Tibial artery (tissue), 4 donors: Measurements from ENCODE around the gene TRIM54.
A peak's percentile ranks its signal among the peaks of the same experiment; 100 is the strongest.
"Not testable (repeated sequence)": the region's sequence is repeated elsewhere in the genome, so short reads cannot be mapped to it uniquely, and the experiment has no call there.

Experiments used
- DNase-seq, 2 donors: peaks; one replicate each; pipeline ENCODE4 v3.0.0-alpha.2; 2019
- H3K27ac ChIP-seq, 2 donors: fragments of 200-600 bp; sonication (generic) in 1 of 2; 1 replicate in 1 of 2; 2 replicates in 1 of 2; pipeline ENCODE4 v1.5.1; 2018 to 2019; ENCODE audit warnings: mild to moderate bottlenecking in 1 of 2
- H3K27me3 ChIP-seq, 2 donors: fragments of 200-600 bp; sonication (generic) in 1 of 2; one replicate each; pipeline versions ENCODE4 v1.5.1 to v1.6.0; 2016 to 2019
- H3K36me3 ChIP-seq, 3 donors: fragments of 200-600 bp; sonication (generic) in 2 of 3; one replicate each; pipeline ENCODE4 v1.5.1; 2016 to 2019; ENCODE audit warnings: mild to moderate bottlenecking in 2 of 3
- H3K4me1 ChIP-seq, 4 donors: fragments of 200-600 bp; sonication (generic) in 2 of 4; 1 replicate in 3 of 4; 2 replicates in 1 of 4; pipeline ENCODE4 v1.5.1; 2016 to 2019
- H3K4me3 ChIP-seq, 2 donors: fragments of 200-600 bp; sonication (generic) in 1 of 2; 1 replicate in 1 of 2; 2 replicates in 1 of 2; pipeline ENCODE4 v1.5.1; 2018 to 2019; ENCODE audit warnings: mild to moderate bottlenecking in 2 of 2
- H3K9me3 ChIP-seq, 3 donors: fragments of 200-600 bp; sonication (generic) in 1 of 3; one replicate each; pipeline ENCODE4 v1.5.1; 2016 to 2019
- CTCF ChIP-seq, 2 experiments: fragments of 200-600 bp in 1 of 2; fragments of 450-650 bp in 1 of 2; IDR thresholded peaks; one replicate each; pipeline ENCODE4 v1.5.1; 2017 to 2019; ENCODE audit warnings: antibody characterized with exemption in 2 of 2, mild to moderate bottlenecking in 1 of 2, moderate library complexity in 1 of 2
- intact Hi-C: fragments of 100-400 bp; cut with DNase I; formaldehyde crosslinking; loops from one replicate; pipeline ENCODE4 v1.15.0; 2023; ENCODE audit warnings: low total_unique reads

The TRIM54 gene

GRCh38 chr2:27350106-27350693, 68.0 kb downstream of the TRIM54 start:
- intact Hi-C loops: no loop called here
- peaks cover 0 to 14% (median 6%) of the 10 kb centered on the region in 4 donors for H3K4me1 ChIP-seq

GRCh38 chr2:27351802-27352598, 69.8 kb downstream of the TRIM54 start:
- no peak for TF ChIP-seq CTCF (IDR thresholded peaks at IDR 0.05)
- peaks cover 0 to 23% (median 15%) of the 10 kb centered on the region in 4 donors for H3K4me1 ChIP-seq
- no peak for DNase-seq
- H3K36me3 ChIP-seq: peaks cover 0 to 9% (median 8%) of the 10 kb centered on the region in 3 donors
- no peak overlapping the region for H3K27ac ChIP-seq
- H3K9me3 ChIP-seq: no peaks in the 10 kb centered on the region
- H3K27me3 ChIP-seq: no peaks in the 10 kb centered on the region
- no peak overlapping the region for H3K4me3 ChIP-seq
- intact Hi-C loops: no loop called here

More at GRCh38 chr2:27350106-27350693, 68.0 kb downstream of the TRIM54 start:
- Histone ChIP-seq H3K27ac (no peak overlapping the region), H3K36me3 (peaks cover 0 to 10% (median 8%) of the 10 kb centered on the region in 3 donors), H3K9me3 (no peaks in the 10 kb centered on the region), H3K27me3 (no peaks in the 10 kb centered on the region), H3K4me3 (no peak overlapping the region)
- TF ChIP-seq CTCF (IDR thresholded peaks at IDR 0.05): no peak
- DNase-seq: no peak

GRCh38 chr2:27353386-27353761, 71.1 kb downstream of the TRIM54 start:
- H3K4me1 ChIP-seq: peaks cover 0 to 34% (median 25%) of the 10 kb centered on the region in 4 donors
- DNase-seq, intact Hi-C loops, H3K9me3 ChIP-seq, H3K27me3 ChIP-seq, H3K36me3 ChIP-seq, H3K27ac ChIP-seq, H3K4me3 ChIP-seq: not testable (repeated sequence)

GRCh38 chr2:27353762-27354596, 71.8 kb downstream of the TRIM54 start:
- no peak overlapping the region for H3K27ac ChIP-seq
- no peak for DNase-seq
- H3K4me3 ChIP-seq: no peak overlapping the region
- H3K9me3 ChIP-seq: no peaks in the 10 kb centered on the region
- H3K36me3 ChIP-seq: peaks cover 0 to 6% (median 4%) of the 10 kb centered on the region in 3 donors
- intact Hi-C loops: no loop called here
- no peaks in the 10 kb centered on the region for H3K27me3 ChIP-seq
- no peak for TF ChIP-seq CTCF (IDR thresholded peaks at IDR 0.05)
- peaks cover 0 to 37% (median 26%) of the 10 kb centered on the region in 4 donors for H3K4me1 ChIP-seq

GRCh38 chr2:27354597-27354927, 72.3 kb downstream of the TRIM54 start:
- TF ChIP-seq CTCF (IDR thresholded peaks at IDR 0.05): no peak
- Histone ChIP-seq H3K4me1 (peaks cover 0 to 37% (median 26%) of the 10 kb centered on the region in 4 donors), H3K27ac (no peak overlapping the region), H3K36me3 (peaks cover 0 to 6% (median 4%) of the 10 kb centered on the region in 3 donors), H3K9me3 (no peaks in the 10 kb centered on the region), H3K4me3 (no peak overlapping the region), H3K27me3 (no peaks in the 10 kb centered on the region)
- intact Hi-C loops: no loop called here
- DNase-seq: no peak

- intact Hi-C loops: no loop called here
- no peaks in the 10 kb centered on the region for H3K36me3 ChIP-seq
- H3K4me1 ChIP-seq: peaks cover 0 to 37% (median 26%) of the 10 kb centered on the region in 4 donors
These were observed 73.8 kb downstream of the TRIM54 start for GRCh38 chr2:27356056-27356381.

More at GRCh38 chr2:27356056-27356381, 73.8 kb downstream of the TRIM54 start:
- Histone ChIP-seq H3K27ac (peak overlapping the region; percentile 86 to 91), H3K4me3 (peak overlapping the region; percentile 73 to 96), H3K9me3 (no peaks in the 10 kb centered on the region), H3K27me3 (no peaks in the 10 kb centered on the region)
- TF ChIP-seq CTCF (IDR thresholded peaks at IDR 0.05): no peak
- DNase-seq: peak; percentile 53 to 74
